Neural cell (in vitro differentiated cells): Measurements from ENCODE around the gene CLCNKA. TPM values are rescaled to one million over a fixed set of nuclear protein-coding genes. Genes with fewer than 3 reads are reported as not detected.

Experiments
- H2AFZ ChIP-seq: fragments of 200-600, 300-800 bp; sonication (generic), shearing (Covaris generic); 2 replicates; pipeline ENCODE4 v1.6.0; 2014; ENCODE audit warnings: low read depth, mild to moderate bottlenecking, antibody characterized with exemption, low read length, moderate library complexity
- H3F3A ChIP-seq: fragments of 200-600 bp; shearing (Covaris generic); 2 replicates; pipeline ENCODE4 v1.6.1; 2016; ENCODE audit warnings: mild to moderate bottlenecking, moderate library complexity, mixed read lengths, antibody characterized with exemption, low read length; ENCODE audit not compliant: insufficient read depth, poor library complexity, severe bottlenecking
- H3K27ac ChIP-seq: fragments of 200-600, 300-800 bp; sonication (generic), shearing (Covaris generic); 2 replicates; pipeline ENCODE4 v1.5.1; 2014; ENCODE audit warnings: mild to moderate bottlenecking, low read length, moderate library complexity
- H3K27me3 ChIP-seq: fragments of 300-800, 200-600 bp; sonication (generic), shearing (Covaris generic); 2 replicates; pipeline ENCODE4 v1.6.0; 2014; ENCODE audit warnings: mild to moderate bottlenecking, low read depth, low read length, moderate library complexity; ENCODE audit not compliant: insufficient read depth
- H3K36me3 ChIP-seq: fragments of 300-800, 200-600 bp; sonication (generic), shearing (Covaris generic); 2 replicates; pipeline ENCODE4 v1.5.1; 2014; ENCODE audit warnings: mild to moderate bottlenecking, antibody characterized with exemption, low read length, moderate library complexity; ENCODE audit not compliant: insufficient read depth
- H3K4me2 ChIP-seq: fragments of 300-800, 200-600 bp; sonication (generic), shearing (Covaris generic); 2 replicates; pipeline ENCODE4 v1.6.0; 2014; ENCODE audit warnings: mild to moderate bottlenecking, low read length
- H3K4me3 ChIP-seq: fragments of 300-800, 200-600 bp; sonication (generic), shearing (Covaris generic); 2 replicates; pipeline ENCODE4 v1.5.1; 2014; ENCODE audit warnings: mild to moderate bottlenecking, low read length, moderate library complexity
- H3K79me2 ChIP-seq: fragments of 200-600 bp; shearing (Covaris generic); replicated peaks from 2 replicates; pipeline ENCODE4 v1.6.0; 2014; ENCODE audit warnings: mild to moderate bottlenecking, low read length, moderate library complexity; ENCODE audit not compliant: insufficient read depth
- H3K9ac ChIP-seq: fragments of 300-800, 200-600 bp; sonication (generic), shearing (Covaris generic); 2 replicates; pipeline ENCODE4 v1.6.1; 2016; ENCODE audit warnings: mild to moderate bottlenecking, low read length, mixed read lengths
- H3K9me2 ChIP-seq: fragments of 200-600 bp; shearing (Covaris generic); 2 replicates; pipeline ENCODE4 v1.6.1; 2016; ENCODE audit warnings: mild to moderate bottlenecking, low read length, mixed read lengths; ENCODE audit not compliant: insufficient read depth
- H3K9me3 ChIP-seq: fragments of 200-600, 300-800 bp; sonication (generic), shearing (Covaris generic); 2 replicates; pipeline ENCODE4 v1.6.1; 2016; ENCODE audit warnings: mild to moderate bottlenecking, mixed run types, low read length, moderate library complexity, mixed read lengths
- H4K20me1 ChIP-seq: fragments of 200-600 bp; shearing (Covaris generic); 2 replicates; pipeline ENCODE4 v1.6.1; 2016; ENCODE audit warnings: mild to moderate bottlenecking, mixed run types; ENCODE audit not compliant: insufficient read depth
- CTCF ChIP-seq: fragments of 450-650 bp; IDR thresholded peaks from 2 replicates; pipeline ENCODE4 v1.5.1; 2014; ENCODE audit warnings: antibody characterized with exemption, mild to moderate bottlenecking, moderate library complexity; ENCODE audit not compliant: poor library complexity, severe bottlenecking
- EP300 ChIP-seq: fragments of 450-650 bp; conservative IDR thresholded peaks from 2 replicates; pipeline ENCODE4 v1.6.1; 2014; ENCODE audit warnings: antibody characterized with exemption, mild to moderate bottlenecking, moderate library complexity; ENCODE audit not compliant: poor library complexity, severe bottlenecking
- EZH2 ChIP-seq: fragments of 200-600, 300-800 bp; shearing (Covaris generic), sonication (generic); IDR thresholded peaks from 2 replicates; pipeline ENCODE4 v1.6.1; 2014; ENCODE audit warnings: antibody characterized with exemption, low read length, borderline replicate concordance, mild to moderate bottlenecking; ENCODE audit not compliant: insufficient read depth, poor library complexity, severe bottlenecking
- MXI1 ChIP-seq: fragments of 450-650 bp; conservative IDR thresholded peaks from 2 replicates; pipeline ENCODE4 v1.6.1; 2014; ENCODE audit warnings: antibody characterized with exemption, mild to moderate bottlenecking; ENCODE audit not compliant: poor library complexity, severe bottlenecking
- POLR2AphosphoS5 ChIP-seq: IDR thresholded peaks from 2 replicates; pipeline ENCODE4 v1.6.1; 2012
- RAD21 ChIP-seq: fragments of 450-650 bp; conservative IDR thresholded peaks from 2 replicates; pipeline ENCODE4 v1.6.1; 2014; ENCODE audit warnings: antibody characterized with exemption, mild to moderate bottlenecking, moderate library complexity
- REST ChIP-seq: IDR thresholded peaks from 2 replicates; pipeline ENCODE4 v1.6.1; 2012; ENCODE audit warnings: borderline replicate concordance
- SMC3 ChIP-seq: fragments of 450-650 bp; conservative IDR thresholded peaks from 2 replicates; pipeline ENCODE4 v1.6.1; 2014; ENCODE audit warnings: antibody characterized with exemption, mild to moderate bottlenecking, moderate library complexity; ENCODE audit not compliant: poor library complexity
- TAF1 ChIP-seq: IDR thresholded peaks from 2 replicates; pipeline ENCODE4 v1.6.1; 2012; ENCODE audit warnings: low read depth
- polyA minus RNA-seq: library from RNA; depleted of rRNA, polyadenylated mRNA; stranded (reverse); fragments of >200 nt; gene quantifications from 2 replicates; pipeline ENCODE4 v1.2.3, GENCODE V29; 2014
- polyA plus RNA-seq: library from polyadenylated mRNA; depleted of rRNA; stranded (reverse); fragments of >200 nt; gene quantifications from 2 replicates; pipeline ENCODE4 v1.2.3, GENCODE V29; 2014

Gene CLCNKA
- polyA plus RNA-seq (not detected in 2 replicates), polyA minus RNA-seq (not detected in 2 replicates)

- H3F3A ChIP-seq, result no peaks in the 10 kb centered on the region
- no peak within 1 kb of the TSS for H3K4me2 ChIP-seq
- no peak within 1 kb of the TSS for H3K9ac ChIP-seq
- H3K36me3 ChIP-seq, result no peaks in the 10 kb centered on the region
- H3K4me3 ChIP-seq, result no peak within 1 kb of the TSS
- no peaks in the 10 kb centered on the region for H3K9me2 ChIP-seq
- H3K27me3 ChIP-seq, result no peaks in the 10 kb centered on the region
- no peaks in the 10 kb centered on the region for H3K79me2 ChIP-seq
- TF ChIP-seq TAF1 (no peak), MXI1 (no peak), POLR2AphosphoS5 (no peak)
- H3K27ac ChIP-seq, result no peak within 1 kb of the TSS
- no peak within 1 kb of the TSS for H2AFZ ChIP-seq
- H3K9me3 ChIP-seq, result no peaks in the 10 kb centered on the region
- H4K20me1 ChIP-seq, result no peaks in the 10 kb centered on the region
Measured at GRCh38 chr1:16021681-16022080, at the start of gene CLCNKA. CLCNKA (plus strand) TSS chr1:16022036; CDS start chr1:16022620, 584 bp downstream.

- Histone ChIP-seq H3K9me2 (no peaks in the 10 kb centered on the region), H4K20me1 (peaks cover 3% of the 10 kb centered on the region), H3K27me3 (no peaks in the 10 kb centered on the region), H3K9ac (no peak overlapping the region), H3F3A (no peaks in the 10 kb centered on the region), H3K79me2 (peaks cover 41% of the 10 kb centered on the region), H3K9me3 (peaks cover 4% of the 10 kb centered on the region), H2AFZ (no peak overlapping the region), H3K4me2 (no peak overlapping the region), H3K4me3 (no peak overlapping the region), H3K27ac (no peak overlapping the region), H3K36me3 (peaks cover 23% of the 10 kb centered on the region)
- TF ChIP-seq MXI1 (no peak), SMC3 (no peak), RAD21 (no peak), CTCF (no peak), EP300 (no peak), EZH2 (no peak), POLR2AphosphoS5 (no peak), REST (no peak), TAF1 (no peak)
Measured at GRCh38 chr1:15972409-15972808, 49.4 kb upstream of the CLCNKA start.

GRCh38 chr1:15973772-15974171 lies 48.1 kb upstream of the CLCNKA start:
- Histone ChIP-seq H4K20me1 (no peaks in the 10 kb centered on the region), H2AFZ (no peak overlapping the region), H3K9me3 (peaks cover 2% of the 10 kb centered on the region), H3F3A (no peaks in the 10 kb centered on the region), H3K36me3 (peaks cover 20% of the 10 kb centered on the region), H3K9ac (no peak overlapping the region), H3K9me2 (no peaks in the 10 kb centered on the region), H3K4me3 (peak overlapping the region; percentile 13), H3K27ac (no peak overlapping the region), H3K27me3 (no peaks in the 10 kb centered on the region), H3K79me2 (peaks cover 37% of the 10 kb centered on the region), H3K4me2 (no peak overlapping the region)
- no peak for TF ChIP-seq RAD21
- no peak for TF ChIP-seq EZH2
